Stimulated activated CD4-positive, alpha-beta T cell treated with anti-CD3 and anti-CD28 coated beads, Interleukin-12 subunit alpha, Interleukin-12 subunit beta, amount 100 ng/mL, for 24 hours (primary cell): ENCODE measurements around the gene EDN2.

Source experiments
- DNase-seq, 2 experiments: peaks; one replicate each; pipeline ENCODE4 v3.0.0-alpha.2; 2020; ENCODE audit warnings: low read depth in 2 of 2

EDN2 gene

DNA sequence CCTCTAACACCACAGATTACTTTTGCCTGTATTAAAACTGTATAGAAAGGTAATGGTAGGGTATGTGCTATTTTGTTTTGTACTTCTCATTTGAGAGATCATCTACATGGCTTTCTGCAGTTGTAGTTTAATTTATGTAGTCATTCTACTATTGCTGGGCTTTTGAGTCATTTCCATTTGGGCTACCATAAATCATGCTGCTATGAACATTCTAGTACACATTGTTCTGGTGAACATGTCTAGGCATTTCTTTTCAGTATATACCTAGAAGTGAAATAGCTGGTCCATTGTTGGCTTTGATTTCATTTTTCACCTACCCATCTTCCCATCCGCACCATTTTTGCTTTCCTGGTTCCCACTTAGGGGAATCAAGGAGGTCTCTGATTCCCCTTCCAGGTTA lies 18.7 kb downstream of the EDN2 start:
- DNase-seq, result no peak

DNA sequence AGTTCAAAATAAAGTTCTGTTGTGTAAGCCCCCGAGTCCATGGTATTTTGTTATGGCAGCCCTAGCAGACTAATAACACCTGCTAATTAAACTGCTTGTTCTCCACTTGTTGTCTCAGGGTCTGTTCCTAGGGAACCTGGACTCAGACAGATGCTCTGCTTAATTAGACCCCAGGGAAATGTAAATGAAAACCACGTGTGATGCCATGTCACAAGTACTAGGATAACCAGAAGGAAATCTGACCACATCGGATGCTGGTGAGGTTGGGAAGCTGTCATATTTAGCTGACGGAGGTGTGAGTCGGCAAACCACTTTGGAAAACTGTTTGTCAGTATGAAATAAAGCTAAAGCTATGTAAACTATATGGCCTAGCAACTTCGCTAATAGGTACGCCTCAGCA lies 19.6 kb downstream of the EDN2 start:
- no peak for DNase-seq

DNA sequence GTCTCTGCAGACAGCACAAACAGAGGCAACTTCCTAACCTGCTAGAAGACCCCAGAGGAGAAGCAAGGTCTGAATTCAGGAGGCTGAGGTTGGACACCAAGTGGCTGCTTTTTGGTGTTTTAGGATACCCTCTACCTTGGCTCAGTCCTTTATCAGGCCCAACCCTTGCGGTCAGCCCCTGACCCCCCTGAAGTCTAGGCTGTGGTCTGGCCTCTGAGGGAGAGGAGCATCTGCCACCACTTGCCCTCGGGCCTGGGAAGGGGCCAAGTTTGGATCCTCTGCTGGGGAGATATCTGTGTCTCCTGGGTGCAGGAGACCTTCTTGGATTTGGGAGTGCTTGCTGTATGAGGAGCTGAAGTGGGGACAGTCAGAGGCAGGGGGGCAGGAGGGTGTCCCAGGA lies 21.0 kb downstream of the EDN2 start:
- no peak for DNase-seq

DNA sequence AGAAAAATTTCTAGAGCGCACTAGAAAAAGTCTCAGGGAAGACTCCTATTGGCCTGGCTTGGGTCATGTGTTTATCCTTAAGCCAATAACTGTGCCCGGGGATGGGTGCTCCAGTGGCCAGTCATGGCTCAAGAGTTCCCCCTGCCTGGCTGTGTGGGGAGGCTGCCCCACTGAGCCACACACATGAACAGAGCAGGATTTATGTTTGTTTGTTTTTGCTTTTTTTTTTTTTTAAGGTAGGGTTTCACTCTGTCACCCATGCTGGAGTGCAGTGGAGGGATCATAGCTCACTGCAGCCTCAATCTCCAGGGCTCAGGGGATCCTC lies 21.8 kb downstream of the EDN2 start:
- DNase-seq, result no peak

DNA sequence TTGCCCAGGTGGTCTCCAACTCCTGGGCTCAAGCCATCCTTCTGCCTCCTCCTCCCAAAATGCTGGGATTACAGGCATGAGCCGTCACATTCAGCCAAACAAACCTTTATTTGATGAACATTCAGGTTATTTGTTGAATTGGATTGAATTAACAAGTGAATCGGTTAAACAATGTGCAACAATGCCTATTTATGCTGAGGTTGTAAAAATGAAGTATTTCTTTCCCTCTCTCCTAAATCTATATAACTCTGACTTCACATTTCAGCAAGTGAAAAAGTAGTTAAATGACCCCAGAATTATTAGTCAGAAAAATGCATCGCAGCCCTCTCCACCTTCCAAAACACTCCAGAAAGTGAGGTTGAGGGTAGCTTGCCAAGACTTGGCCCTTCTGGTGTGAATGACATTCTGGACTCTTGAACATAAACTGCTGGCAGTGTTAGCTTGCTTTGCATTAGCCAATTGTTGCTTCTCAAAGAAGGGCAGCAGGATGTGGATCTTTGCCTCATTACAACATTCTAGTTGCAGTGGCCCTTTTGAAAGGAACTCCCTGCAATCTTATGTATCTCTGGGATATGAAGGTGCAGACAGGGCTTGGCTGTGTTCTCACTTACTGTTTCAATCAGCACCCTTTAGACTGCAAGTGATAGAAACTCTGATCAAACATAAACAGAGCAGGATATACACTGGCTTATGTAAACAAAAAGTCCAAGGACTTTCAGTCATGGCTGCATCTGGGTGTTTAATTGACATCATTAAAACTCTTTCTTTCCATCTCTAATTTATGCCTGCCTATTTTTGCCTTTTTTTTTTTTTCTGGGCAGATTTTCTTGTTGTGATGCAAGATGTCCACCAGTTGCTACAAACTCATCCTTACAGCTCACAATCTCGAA lies 22.4 kb downstream of the EDN2 start:
- DNase-seq, result no peak

- DNase-seq, result no peak
These were observed 27.5 kb downstream of the EDN2 start for GRCh38 chr1:41456847-41457540.

DNA sequence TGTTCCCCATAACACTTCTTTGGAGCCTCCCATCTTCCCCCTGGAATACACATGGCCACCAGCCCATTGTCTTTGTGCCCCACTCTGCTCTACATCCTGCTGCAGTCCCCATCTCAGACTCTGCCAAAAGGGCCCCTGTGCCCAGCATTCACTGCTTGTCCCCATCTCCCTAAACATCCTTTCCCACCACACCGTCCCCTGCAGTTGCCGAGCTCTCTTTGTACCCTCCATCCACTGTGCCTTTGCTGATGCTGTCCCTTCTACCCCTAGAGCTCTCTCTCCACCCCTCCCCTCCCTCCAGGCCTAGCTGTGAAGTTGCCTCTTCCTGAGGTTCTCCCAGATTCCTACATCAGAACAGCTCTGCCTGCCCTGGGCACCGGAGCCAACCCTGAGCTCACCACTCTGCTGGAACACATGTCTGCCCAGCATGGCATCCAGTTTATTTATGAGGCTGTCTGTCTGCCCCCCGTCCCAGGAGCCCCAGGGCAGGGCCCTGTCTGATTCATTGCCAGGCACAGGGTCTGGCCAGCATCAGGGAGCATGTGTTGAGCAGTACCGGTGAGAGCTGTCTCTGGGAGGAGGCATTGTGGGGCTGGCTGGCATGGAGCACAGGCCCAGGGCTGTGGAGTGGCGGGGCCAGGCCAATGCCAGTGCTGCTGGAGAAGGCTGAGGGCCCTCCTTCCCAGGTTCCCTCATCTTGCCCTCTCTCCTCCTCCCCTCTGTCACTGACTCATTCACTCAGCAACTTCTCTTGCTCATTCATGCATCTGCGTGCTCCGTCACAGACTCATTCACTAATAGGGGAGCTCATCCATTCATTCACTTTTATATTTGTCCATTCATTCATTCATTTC lies 28.8 kb downstream of the EDN2 start:
- no peak for DNase-seq

DNA sequence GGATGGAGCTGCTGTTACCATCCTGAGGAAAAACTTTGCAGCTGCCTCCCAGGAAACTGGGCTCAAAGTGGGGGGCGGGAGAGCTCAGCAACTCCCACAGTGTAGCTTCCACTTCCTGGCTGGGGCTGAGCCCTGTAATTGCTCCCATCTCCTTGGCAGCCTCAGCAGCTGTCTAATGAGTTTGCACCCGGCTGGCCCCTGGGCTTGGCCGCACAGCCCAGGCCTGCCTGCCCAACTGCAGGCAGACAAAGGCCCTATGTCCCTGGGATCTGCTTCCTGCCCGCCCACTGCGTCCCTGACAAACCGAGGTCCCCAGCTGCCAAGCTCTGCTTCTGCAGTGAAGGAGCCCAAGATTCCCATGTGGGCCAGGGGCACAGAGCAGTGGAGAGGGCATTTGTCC lies 30.1 kb downstream of the EDN2 start:
- DNase-seq, result no peak

GRCh38 chr1:41452704-41453290 lies 31.7 kb downstream of the EDN2 start:
- DNase-seq, result no peak

DNA sequence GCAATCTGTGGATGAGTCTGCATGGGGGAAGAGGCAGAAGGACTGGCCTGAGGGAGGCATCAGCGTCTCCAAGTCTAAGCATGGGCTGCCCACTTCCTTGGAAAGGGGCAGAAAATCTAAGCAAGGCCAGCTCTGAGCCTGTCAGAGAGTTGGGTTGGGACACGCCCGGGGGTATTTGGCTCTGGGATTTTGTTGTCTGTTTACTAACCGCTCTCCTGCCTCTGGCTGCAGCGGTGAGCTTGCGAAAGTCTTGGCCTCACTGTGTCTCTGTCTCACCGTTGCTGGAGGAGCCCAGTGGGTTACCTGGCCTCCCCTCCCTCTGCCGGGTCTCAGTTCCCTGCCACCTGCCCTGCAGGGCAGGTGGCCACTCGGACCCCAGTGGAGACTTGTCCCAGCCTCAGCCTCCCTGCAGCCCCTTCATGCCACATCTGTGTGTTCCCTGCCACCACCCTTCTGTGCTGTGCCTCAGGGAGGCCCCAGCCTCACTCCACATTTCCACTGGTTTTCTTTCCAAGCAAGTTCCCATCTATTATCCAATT lies 33.7 kb downstream of the EDN2 start:
- DNase-seq, result no peak

DNA sequence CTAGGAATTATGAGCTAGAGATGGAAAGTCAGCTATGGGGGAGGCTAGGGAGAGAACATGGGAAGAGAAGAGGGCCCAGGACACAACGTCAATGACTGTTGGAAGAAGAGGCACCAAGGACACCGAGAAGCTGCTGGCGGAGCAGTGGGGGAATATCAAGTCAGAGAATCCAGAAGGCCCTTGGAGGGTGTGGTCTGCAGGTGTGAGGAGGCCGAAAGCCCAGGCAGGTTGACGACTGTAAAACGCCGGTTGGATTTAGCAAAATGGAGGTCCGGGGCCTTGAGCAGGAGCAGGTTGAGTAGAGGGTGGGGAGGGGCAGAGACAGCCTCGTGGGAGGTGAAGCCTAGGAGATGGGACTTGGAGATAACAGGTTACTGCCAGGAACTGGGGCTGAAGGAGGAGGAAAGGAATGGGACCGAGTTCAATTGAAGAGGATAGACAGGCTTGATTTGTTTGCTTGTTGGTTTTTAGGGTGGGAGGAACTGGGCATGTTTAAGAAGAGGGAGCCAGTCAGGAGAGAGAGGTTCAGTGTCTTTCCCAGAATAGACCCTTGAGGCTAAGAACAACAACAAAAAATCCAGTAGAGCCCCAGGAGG lies 35.1 kb downstream of the EDN2 start:
- no peak for DNase-seq

- DNase-seq, result no peak
These were observed 35.7 kb downstream of the EDN2 start for GRCh38 chr1:41448821-41449220.

- no peak for DNase-seq
These were observed 36.3 kb downstream of the EDN2 start for GRCh38 chr1:41447995-41448770.

GRCh38 chr1:41446851-41447610 lies 37.5 kb downstream of the EDN2 start:
- no peak for DNase-seq

- DNase-seq, result no peak
These were observed 39.7 kb downstream of the EDN2 start for GRCh38 chr1:41444785-41445184.

DNA sequence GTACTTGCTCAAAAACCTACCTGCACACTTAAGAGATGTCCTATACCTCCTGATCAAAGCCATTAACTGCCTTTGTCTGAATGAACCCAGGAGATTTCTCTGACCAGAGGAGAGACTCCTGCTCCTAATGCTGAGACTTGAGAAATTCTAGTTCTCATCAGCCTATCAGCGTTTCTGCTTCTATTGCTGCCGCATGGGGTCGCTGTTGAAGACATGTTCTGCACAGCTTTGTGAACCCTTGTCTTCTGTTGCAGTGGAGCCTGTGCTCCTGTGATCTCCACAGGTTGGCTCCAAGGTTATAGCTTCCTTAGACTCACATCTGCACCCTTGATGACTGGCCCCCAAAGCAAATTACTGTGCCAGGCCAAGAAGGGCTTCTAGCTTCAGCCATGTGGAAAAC lies 40.2 kb downstream of the EDN2 start:
- DNase-seq, result no peak

DNA sequence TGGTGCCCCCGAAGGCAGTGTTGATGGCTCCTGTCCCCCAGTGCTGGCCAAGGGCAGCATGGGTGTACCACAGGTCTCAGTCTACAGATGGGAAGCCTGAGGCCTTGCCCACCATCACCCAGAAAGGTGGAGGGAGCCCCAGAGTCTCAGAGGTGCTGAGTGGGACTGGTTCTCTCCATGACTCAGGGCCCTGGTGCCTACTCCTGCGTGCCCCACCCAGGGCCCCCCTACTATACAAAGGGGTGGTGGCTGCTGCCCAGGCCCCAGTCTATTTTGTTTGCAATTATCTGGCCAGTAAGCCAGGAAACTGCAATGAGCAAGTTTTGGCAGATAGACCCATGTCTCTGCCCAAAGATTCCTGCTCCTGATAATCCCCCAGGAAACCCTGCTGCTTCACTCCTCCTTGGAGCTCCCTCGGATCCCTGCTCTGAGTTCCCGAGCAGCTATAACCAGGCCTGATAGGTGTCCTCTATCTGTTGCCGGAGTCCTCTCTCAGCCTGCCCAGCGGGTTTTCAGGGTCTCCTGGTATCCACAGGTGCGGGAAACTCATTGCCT lies 41.7 kb downstream of the EDN2 start:
- DNase-seq, result no peak

DNA sequence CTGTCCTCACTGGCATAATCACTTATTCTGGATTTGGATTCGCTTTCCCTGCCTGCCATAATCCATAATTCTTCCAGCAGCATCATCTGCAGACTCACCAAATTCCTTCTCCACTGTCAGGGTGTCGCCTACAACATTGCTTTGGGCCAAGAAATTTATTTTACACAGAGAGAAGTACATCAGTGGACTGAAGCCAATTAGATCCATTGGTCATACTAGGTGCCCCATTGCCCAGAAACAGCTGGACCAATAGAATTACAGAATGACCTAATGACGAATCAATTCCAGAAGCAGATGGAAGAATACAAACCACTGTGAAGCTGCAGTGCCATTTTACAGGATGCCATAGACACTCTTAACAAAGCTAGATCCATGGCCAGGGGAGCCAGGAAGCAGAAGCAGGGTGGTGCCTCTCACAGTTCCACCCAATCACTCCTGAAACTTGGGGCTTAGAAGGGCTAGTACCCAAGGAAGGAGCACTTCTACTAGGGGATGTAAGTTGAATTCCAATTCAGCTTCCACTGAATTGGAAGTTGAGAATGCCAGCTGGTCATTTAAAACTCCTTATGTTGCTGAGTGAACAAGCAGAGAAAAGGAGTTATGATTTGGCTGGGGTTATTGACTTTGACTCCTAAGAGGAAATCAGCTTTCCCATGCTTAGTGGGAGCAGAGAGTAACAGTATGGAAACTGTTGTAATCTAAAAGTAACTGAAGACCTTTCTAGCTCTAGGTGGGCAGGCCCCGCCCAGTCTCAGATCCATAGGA lies 44.0 kb downstream of the EDN2 start:
- no peak for DNase-seq

- no peak for DNase-seq
These were observed 45.2 kb downstream of the EDN2 start for GRCh38 chr1:41439234-41439633.
